A549 treated with ZK216348 at 1 μM for 4 hours (cell line): ENCODE results near the gene GRP. TPM values are rescaled to one million over a fixed set of nuclear protein-coding genes. Genes with fewer than 3 reads are reported as not detected.

Experiments
- total RNA-seq: library from RNA; stranded (reverse); fragments of 200-300 nt; extraction: Qiagen RNA extraction; gene quantifications from 5 replicates; pipeline ENCODE4 v1.2.3, GENCODE V29; 2022; ENCODE audit warnings: low read depth

Gene GRP
- not detected in 5 replicates for total RNA-seq

DNA sequence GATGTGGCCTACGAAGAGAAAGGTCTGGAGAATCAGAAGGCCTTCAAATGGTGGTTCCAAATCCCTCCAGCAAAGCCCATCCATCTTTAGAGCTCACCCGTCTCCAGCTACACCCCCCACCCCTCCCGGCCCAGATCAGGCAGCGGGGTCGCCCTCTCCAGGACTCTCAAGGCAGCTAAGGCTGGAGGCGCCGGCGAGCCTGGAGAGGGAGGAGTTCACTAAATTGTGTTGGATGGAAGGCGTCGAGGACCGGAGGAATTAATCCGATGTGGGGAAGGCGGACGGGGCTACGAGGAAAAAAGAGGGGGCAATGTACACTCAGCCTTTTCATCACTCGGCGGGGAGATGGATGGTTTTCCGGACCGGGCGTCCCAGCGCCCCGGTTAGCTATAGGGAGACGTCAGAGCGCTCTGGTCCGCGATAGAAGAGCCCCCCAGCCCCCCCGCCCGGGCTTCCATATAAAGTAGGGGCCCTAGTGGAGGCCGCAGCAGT is at the start of gene GRP:
Gene GRP (plus strand): TSS at position 487 of the 492 bp plus-strand sequence. CDS start 108 bp downstream, outside the sequence.

DNA sequence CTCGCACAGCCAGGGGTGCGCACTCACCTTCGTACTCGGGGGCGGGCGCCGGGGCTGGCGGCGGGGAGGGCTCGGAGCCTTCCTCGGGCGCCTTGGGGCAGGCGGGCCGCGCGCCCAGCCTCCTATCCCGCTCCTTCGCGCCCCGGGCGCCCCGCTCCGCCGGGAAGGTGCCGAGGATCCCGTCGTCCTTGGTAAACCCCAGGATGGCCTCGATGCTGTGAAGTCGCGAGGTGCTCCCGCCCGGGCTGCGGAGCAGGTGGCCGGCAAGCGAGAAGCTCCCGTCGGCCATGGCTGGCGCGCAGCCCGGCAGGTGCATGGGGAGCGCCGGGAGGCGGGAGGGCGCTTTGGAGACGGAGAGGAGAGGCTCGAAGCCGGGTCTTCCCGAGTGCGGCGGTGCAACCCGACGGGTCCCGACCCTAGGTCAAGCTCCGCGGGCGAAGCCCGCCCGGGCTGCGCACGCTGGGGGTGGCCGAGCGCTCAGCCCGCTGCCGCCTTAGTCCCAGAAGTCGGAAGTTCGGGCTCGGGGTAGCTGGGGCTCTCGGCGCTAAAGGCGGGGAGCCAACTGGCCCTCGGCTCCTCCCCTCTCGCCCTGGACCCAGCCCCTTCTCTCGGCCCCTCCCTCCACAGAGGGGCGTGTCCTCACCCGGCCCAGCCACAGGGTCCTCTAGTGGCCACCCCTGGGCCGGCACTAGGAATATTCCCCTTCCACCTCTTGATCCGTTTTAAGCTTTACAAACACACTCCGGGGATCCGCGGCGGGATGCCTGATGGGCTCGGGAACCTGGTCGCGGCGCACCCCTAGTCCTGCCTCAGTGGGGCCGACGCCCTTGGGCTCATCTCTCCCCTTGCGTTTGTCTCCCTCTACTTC is 53.2 kb downstream of the GRP start, which contains the start of gene RAX:
Gene RAX (minus strand): TSS at position 564 of the 868 bp plus-strand sequence. CDS start 248 bp downstream, at position 316.

Other genes with a start within 250 kb of the GRP start
- gene SEC11C, start 80.3 kb upstream of the GRP start, total RNA-seq: 57.1 to 66.4 TPM (median 61.8 TPM) in 5 replicates
- not detected in 5 replicates for gene RAX, start 53.3 kb downstream of the GRP start, total RNA-seq
- not detected in 5 replicates for gene CPLX4, start 98.5 kb downstream of the GRP start, total RNA-seq
- gene LMAN1, start 139.1 kb downstream of the GRP start, total RNA-seq: 19.6 to 38.9 TPM (median 30.9 TPM) in 5 replicates